CD4-positive, alpha-beta T cell treated with Interleukin-1 beta for 1 hour (primary cell): ENCODE results near the gene PC.

ENCODE experiments used
- DNase-seq, 2 donors: peaks; one replicate each; pipeline ENCODE4 v3.0.0-alpha.2; 2020 to 2022

PC gene

DNA sequence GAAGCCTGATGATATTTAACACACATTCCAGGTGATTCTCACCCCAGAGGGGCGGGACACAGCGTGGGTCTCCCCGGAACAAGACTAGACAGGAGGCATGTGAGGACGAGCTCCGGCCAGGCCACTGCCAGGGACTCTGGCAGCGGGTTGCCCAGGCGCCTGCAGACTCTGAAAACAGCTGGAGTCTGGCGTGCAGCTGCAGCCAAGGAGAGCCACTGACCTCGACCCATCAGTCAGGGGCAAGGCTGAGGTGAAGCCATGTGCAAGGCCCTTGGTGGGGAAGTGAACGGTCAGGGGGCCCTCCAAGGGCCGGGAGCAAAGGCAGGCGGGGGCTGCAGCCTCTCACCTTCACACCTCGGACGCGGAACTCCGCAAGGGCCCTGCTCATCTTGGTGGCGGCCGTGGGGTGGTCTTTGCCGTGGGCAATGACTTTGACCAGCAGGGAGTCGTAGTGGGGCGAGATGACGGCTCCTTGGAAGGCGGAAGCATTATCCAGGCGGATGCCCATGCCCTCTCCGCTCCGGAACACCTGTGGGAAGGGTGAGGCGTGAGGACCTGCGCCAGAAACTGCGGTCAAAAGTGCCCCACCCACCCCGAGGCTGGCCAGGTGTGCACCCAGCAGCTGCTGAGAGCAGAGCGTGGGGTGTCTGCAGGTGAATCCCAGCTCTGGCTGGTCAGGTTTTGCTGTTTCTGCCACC is 94.6 kb downstream of the PC start:
- no peak for DNase-seq

GRCh38 chr11:66862559-66863037 is 95.6 kb downstream of the PC start:
- no peak for DNase-seq

DNA sequence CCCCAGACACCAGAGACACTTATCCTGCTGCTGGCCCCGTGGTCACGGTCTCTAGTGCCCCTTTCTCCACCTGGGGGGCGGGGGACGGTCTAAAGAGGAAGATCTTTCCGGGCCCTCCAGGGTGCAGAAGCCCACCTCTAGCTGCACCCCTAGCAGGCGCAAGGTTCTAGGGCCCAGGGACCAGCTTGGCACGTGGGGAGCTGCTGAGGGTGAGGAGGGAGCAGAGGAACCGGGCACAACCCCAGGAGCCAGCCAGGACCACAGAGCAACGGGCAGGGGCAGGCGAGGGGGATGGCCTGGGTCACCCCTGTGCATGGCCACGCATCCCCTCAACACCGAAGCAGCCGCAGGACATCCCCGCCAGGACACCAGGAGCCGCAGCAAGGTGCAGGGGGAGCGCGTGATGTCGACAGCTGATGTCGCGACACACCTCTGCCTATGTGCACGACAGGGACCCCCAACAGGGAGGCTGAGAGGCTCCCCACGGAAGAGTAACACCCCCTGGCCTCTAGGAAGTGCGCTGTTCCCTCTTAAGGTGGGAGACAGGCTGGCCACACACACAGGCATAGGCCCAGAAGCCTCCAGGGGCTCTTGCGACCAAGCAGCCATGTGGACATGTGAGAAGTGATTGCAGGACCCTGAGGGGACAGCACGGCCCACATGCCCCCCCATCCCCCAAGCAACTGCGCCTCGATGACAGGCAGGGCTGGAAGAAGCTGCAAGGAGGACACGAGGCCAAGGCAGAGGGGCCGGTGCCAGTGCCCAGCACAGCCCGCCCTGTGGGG is 96.2 kb downstream of the PC start:
- DNase-seq = no peak

GRCh38 chr11:66861038-66861773 is 97.0 kb downstream of the PC start:
- DNase-seq = no peak

GRCh38 chr11:66860449-66860831 is 97.7 kb downstream of the PC start:
- DNase-seq = no peak

DNA sequence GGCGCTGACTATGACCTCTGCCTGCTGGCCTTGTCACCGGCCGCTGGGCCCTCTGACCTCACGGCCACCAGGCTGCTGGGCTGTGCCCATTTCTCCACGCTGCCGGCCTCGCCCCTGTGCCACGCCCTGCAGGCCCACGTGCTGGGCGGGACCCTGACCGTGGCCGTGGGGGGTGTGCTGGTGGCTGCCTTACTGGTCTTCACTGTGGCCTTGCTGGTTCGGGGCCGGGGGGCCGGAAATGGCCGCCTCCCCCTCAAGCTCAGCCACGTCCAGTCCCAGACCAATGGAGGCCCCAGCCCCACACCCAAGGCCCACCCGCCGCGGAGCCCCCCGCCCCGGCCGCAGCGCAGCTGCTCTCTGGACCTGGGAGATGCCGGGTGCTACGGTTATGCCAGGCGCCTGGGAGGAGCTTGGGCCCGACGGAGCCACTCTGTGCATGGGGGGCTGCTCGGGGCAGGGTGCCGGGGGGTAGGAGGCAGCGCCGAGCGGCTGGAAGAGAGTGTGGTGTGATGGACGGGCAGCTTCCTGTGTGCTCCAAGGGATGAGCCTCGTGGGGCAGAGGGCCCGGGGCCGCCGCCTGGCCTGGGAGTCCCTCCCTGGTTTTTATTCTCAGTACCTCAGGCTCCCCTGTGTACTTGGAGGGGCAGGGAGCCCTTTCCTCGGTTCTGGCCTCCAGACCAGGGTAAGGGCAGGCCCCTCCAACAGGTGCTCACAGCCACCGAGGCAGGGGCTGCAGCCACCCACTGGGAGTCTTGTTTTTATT is 98.3 kb downstream of the PC start:
- DNase-seq = no peak

GRCh38 chr11:66858939-66859685 is 99.1 kb downstream of the PC start:
- no peak for DNase-seq

DNA sequence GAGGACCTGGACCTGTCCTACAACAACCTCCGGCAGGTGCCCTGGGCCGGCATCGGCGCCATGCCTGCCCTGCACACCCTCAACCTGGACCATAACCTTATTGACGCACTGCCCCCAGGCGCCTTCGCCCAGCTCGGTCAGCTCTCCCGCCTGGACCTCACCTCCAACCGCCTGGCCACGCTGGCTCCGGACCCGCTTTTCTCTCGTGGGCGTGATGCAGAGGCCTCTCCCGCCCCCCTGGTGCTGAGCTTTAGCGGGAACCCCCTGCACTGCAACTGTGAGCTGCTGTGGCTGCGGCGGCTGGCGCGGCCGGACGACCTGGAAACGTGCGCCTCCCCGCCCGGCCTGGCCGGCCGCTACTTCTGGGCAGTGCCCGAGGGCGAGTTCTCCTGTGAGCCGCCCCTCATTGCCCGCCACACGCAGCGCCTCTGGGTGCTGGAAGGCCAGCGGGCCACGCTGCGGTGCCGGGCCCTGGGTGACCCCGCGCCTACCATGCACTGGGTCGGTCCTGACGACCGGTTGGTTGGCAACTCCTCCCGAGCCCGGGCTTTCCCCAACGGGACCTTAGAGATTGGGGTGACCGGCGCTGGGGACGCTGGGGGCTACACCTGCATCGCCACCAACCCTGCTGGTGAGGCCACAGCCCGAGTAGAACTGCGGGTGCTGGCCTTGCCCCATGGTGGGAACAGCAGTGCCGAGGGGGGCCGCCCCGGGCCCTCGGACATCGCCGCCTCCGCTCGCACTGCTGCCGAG is 99.8 kb downstream of the PC start:
- DNase-seq = no peak

- DNase-seq = no peak
These were observed 100.3 kb downstream of the PC start for GRCh38 chr11:66857927-66858185.

DNA sequence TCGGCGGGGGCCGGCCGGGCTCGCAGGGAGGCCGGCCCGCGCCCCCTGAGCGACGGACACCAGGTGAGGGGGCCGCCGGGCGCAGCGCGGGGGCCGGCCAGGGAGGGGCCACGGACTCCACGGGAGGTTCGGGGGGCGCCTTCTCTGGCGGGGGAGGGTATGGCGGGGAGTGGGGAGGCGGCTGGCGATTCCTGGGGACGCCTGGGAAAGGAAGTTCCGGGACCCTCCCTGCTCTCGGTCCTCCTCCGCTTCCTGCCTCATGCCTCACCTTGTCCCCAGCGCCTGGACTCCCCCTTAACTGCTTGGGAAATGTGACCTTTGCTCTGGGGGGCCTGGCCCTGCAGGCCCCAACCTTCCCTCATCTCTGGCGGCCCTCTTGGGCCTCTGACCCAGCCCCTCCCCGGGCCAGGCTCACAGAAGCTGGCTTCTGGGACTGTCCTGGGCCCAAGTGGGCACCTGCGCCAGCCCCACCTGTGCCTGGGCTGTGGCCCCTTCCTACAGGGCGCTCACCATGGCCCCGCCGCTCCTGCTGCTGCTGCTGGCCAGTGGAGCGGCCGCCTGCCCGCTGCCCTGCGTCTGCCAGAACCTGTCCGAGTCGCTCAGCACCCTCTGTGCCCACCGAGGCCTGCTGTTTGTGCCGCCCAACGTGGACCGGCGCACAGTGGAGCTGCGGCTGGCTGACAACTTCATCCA is 100.8 kb downstream of the PC start:
- DNase-seq = no peak

DNA sequence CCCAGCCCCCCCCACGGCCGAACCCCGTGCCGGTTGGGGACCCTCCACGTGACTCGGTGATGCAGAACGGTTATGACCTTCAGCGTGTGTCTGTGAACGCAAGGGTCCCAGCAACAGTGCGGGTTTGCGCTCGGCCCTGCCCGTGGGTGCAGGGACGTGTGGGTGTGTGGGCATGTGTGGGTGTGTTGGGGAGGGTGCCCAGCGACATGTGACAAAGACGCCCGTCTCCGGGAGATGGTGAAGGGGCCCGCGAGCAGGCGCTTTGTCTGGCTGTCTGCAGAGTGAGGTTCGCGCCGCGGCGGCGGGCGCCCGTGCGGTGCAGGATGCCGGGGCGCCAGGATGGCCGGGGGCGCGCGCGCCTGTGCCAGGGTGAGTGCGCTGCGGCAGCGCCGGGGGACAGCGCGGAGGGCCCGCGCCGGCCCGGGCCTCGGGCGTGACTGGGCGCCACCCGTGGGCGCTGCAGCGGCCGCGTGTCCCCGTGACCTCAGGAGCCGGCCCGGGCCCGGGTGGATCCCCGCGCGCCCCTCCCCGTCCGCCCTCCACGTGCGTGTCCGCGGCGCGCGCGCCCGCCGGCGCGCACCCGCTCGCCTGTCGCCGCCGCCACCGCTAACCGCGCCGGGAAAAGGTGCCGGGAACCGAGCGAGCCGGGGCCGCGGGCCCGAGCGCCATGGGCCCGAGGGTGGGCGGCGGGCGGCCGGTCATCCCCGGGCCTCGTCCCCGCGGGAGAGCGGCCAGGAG is 101.5 kb downstream of the PC start, which contains the start of gene LRFN4:
Gene LRFN4, plus strand, starts transcription at position 569 of the 738 bp plus-strand sequence. CDS start 681 bp downstream, outside the sequence.
- DNase-seq = peak in 1 of 2 donors; percentile 66

DNA sequence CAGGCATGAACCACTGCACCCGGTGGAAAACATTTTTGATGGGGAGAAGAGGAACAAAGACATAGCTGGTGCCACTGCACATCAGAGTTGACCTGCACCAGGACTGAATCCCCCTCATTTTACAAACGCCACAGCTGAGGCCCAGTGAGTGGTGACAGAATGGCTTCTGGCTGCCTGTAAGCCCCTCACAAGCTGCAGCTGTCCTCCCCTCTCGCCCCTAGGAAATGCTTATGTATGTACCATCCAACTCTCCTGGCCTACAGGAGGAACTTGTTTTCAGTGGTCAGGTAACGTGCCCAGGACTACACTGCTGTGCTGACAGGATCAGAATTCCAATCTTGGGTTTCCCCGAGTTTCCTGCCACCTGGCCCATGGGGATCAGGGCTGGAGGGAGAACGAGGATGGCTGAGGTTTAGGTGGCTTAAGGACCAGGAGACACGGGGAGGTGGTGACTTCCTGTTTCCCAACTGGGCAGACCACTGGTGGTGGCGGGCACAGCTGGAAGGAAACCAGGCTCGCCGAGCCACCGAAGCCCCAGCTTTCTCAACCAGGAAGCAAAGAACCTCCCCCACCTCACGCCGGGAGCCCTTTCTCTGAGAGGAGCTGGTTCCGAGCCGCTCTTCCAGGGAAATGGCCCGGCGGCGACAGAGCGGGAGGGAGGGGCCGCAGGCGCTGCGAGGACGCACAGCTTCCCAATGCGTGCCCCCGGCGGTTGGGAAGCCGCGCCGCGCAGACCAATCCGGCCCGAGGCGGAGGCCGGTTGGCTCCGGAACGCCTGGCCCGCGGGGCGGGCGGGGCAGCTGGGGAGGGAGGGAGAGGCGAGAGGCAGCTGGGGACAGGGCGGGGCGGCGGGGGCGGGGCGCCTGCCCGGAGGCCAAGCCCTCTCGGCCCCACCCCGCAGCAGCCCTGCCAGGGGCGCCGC is 102.3 kb downstream of the PC start:
- peak; percentile 81 to 82 for DNase-seq

DNA sequence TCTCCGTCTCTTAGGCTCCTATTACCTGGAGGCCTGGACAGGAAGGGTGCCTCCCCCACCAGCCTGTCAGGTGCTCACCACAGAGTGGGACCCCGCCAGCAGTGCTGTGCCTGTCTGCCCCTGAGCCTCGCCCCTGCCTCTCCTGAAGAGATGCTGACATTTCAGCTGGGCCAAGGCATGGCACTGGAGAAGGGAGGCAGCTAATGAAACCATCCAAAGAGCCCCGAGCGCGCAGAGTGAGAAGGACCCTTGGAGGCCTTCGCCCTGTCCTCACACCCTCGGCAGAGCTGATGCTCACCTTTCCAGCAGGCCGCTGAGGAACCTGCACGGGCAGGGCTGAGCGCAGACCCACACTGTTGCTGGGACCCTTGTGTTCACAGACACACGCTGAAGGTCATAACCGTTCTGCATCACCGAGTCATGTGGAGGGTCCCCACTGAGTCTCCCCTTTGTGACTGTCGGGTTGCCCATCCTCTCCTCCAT is 103.4 kb downstream of the PC start:
- DNase-seq = no peak

DNA sequence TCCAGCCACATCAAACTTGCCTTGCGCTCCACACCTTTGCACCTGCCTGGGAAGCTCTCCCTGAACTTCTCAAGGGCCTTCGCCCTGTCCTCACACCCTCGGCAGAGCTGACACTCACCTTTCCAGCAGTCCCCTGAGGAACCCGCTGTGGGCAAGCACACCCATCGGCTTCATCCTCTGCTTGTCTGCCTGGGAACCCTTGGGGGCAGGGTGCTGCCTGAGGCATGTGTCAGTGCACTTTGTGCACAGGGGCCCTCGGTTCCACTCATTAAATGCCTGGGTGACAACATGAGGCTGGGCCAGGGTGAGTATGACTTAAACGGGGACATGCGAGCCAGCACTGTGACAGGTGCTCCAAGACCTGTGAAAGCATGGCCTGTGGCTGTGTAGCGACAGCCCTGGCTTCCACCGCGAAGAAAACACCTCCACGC is 103.9 kb downstream of the PC start:
- no peak for DNase-seq

GRCh38 chr11:66853242-66854229 is 104.6 kb downstream of the PC start:
- DNase-seq = no peak

- DNase-seq = no peak
These were observed 105.5 kb downstream of the PC start for GRCh38 chr11:66852466-66853241.
